Measurements from ENCODE around the gene SNAP23. TPM values are rescaled to one million over a fixed set of nuclear protein-coding genes. Genes with fewer than 3 reads are reported as not detected.
A peak's percentile ranks its signal among the peaks of the same experiment; 100 is the strongest.
"Not testable (repeated sequence)": the region's sequence is repeated elsewhere in the genome, so short reads cannot be mapped to it uniquely, and the experiment has no call there.

SNAP23 gene
- total RNA-seq, 2 experiments from 2014 or later, result 50.7 to 63.1 TPM

- H3K36me3 Mint-ChIP-seq (ENCODE audit: low read depth), result peaks cover 30% of the 10 kb centered on the region
Observed at GRCh38 chr15:42549741-42550392, 54.4 kb downstream of the SNAP23 start.

DNA sequence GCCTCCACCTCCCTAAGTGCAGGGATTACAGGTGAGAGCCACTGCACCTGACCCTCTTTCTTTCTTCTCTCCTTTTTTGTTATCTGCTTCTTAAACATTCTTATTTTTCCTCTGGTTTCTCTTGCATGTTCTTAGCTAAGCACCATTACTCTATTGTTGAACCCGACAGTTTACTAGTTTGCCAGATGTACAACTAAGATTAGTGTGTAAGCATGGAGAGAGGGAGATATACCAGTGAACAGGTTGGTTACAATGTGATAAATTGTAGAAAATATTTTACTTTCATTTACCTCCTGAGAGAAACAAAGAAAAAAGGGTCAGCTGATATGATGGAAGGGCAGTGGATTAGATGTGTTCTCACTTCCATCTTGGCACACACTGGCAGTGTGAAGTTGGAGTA, 58.1 kb downstream of the SNAP23 start:
- ChIA-PET CTCF (interaction anchor here (1.0 kb wide), 2 partner anchors 8 to 22 kb away, joined by 4 to 6 read pairs; partner anchors contain the start of gene STARD9), POLR2A (interaction anchor here (0.6 kb wide), 1 partner anchor 68 kb away, joined by 3 read pairs; no protein-coding TSS in a partner anchor)
- Mint-ChIP-seq H3K4me3 (no peak overlapping the region), H3K27ac (peak overlapping the region; percentile 50), H3K36me3 (ENCODE audit: low read depth) (peaks cover 15% of the 10 kb centered on the region), H3K4me1 (peaks cover 37% of the 10 kb centered on the region), H3K27me3 (no peaks in the 10 kb centered on the region), H3K9me3 (no peaks in the 10 kb centered on the region)
- DNase-seq, result no peak

More at GRCh38 chr15:42549741-42550392, 54.4 kb downstream of the SNAP23 start:
- no peak for DNase-seq
- H3K27ac Mint-ChIP-seq, result peak overlapping the region; percentile 98
- H3K9me3 Mint-ChIP-seq, result no peaks in the 10 kb centered on the region
- H3K4me1 Mint-ChIP-seq, result peaks cover 65% of the 10 kb centered on the region
- no peaks in the 10 kb centered on the region for H3K27me3 Mint-ChIP-seq
- CTCF ChIA-PET, result interaction anchor here (0.7 to 1.6 kb wide), 2 partner anchors 15 to 139 kb away, joined by 3 to 5 read pairs; no protein-coding TSS in a partner anchor
- peak overlapping the region; percentile 95 for H3K4me3 Mint-ChIP-seq
- POLR2A ChIA-PET, result no interaction called here

DNA sequence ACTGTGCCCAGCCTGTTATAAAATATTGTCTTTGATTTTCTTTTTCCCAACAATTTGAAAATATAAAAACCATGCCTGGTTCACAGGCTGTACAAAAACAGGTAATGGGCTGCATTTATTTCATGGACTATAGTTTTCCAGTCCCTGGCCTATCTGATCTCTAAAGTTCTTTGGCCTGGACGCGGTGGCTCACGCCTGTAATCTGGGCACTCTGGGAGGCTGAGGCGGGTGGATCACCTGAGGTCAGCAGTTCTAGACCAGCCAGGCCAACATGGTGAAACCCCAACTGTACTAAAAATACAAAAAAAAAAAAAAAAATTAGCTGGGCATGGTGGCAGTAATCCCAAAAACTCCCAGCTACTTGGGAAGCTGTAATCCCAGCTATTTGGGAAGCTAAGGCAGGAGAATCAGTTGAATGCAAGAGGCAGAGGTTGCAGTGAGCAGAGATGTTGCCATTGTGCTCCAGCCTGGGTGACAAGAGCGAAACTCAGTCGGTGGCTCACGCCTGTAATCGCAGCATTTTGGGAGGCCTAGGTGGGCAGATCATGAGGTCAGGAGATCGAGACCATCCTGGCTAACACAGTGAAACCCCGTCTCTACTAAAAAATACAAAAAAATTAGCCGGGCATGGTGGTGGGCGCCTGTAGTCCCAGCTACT, 61.2 kb downstream of the SNAP23 start:
- CTCF ChIA-PET, result interaction anchor here (1.4 to 1.5 kb wide), 2 partner anchors 8 to 25 kb away, joined by 3 to 4 read pairs; no protein-coding TSS in a partner anchor
- H3K27me3 Mint-ChIP-seq, POLR2A ChIA-PET, H3K9me3 Mint-ChIP-seq, DNase-seq, H3K27ac Mint-ChIP-seq, H3K4me3 Mint-ChIP-seq: not testable (repeated sequence)
- Mint-ChIP-seq H3K36me3 (ENCODE audit: low read depth) (peaks cover 30% of the 10 kb centered on the region), H3K4me1 (peaks cover 23% of the 10 kb centered on the region)

DNA sequence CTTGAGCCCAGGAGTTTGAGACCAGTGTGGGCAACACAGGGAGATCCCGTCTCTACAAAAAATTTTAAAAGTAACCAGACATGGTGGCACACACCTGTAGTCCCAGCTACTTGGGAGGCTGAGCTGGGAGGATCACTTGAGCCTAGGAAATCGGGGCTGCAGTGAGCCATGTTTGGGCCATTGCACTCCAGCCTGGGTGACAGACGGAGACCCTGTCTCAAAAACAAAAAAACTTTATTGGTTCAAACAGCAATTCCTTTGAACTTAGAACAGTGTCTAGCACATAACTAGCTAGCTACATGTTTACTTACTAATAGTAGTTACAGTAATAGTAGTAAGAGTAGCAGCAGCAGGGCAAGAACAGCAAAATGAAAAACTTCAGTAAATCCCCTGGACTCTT, 63.3 kb downstream of the SNAP23 start:
- ChIA-PET POLR2A (interaction anchor here (0.5 kb wide), 1 partner anchor 54 kb away, joined by 3 read pairs; no protein-coding TSS in a partner anchor), CTCF (interaction anchor here (0.6 kb wide), 2 partner anchors 35 to 458 kb away, joined by 3 read pairs; no protein-coding TSS in a partner anchor)
- Mint-ChIP-seq H3K27me3 (no peaks in the 10 kb centered on the region), H3K27ac (peak overlapping the region; percentile 2), H3K4me3 (no peak overlapping the region), H3K4me1 (peaks cover 11% of the 10 kb centered on the region), H3K36me3 (ENCODE audit: low read depth) (peaks cover 27% of the 10 kb centered on the region), H3K9me3 (no peaks in the 10 kb centered on the region)
- DNase-seq, result no peak

GRCh38 chr15:42575188-42576039, 80.0 kb downstream of the SNAP23 start, which contains the start of gene STARD9:
TSS of gene STARD9 (plus strand) at chr15:42575606. CDS start at chr15:42575716, 110 bp downstream.
- Mint-ChIP-seq H3K27ac (peak within 1 kb of the TSS; percentile 92), H3K4me3 (peak within 1 kb of the TSS; percentile 89), H3K36me3 (ENCODE audit: low read depth) (peaks cover 5% of the 10 kb centered on the region), H3K27me3 (peaks cover 30% of the 10 kb centered on the region), H3K4me1 (peaks cover 40% of the 10 kb centered on the region), H3K9me3 (no peaks in the 10 kb centered on the region)
- ChIA-PET CTCF (interaction anchor here (0.6 to 1.2 kb wide), 4 partner anchors 10 to 33 kb away, joined by 3 to 4 read pairs (median 4); no protein-coding TSS in a partner anchor), POLR2A (interaction anchor here (0.6 kb wide), 1 partner anchor 40 kb away, joined by 3 read pairs; no protein-coding TSS in a partner anchor)
- peak; percentile 95 for DNase-seq

DNA sequence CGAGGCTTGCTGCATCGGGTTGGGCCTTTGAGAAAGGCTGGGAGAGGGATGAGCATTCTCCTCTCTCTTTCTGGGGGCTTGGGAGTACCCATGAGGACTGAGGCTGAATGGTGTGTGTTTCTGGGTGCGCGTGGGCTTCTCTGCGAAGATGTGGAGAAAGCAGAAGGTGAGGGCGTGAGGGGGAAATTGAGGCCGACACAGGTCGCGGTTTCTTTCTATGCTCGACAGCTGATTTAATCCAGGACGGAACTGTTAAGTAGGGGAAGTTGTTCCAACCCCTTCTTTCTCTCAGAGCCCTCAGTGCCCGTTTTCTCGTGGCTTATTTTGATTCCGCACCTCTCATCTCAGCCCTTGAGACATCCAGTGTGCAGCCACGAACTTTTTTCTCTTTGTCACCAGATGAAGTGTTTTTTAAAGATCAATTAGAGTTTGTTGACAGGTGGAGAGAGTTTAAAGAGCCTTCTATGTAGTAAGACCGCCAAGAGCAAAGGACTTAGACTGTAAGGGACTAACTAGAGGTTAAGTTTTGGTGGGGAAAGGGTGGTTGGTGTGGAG, 80.7 kb downstream of the SNAP23 start:
- Mint-ChIP-seq H3K4me3 (peak overlapping the region; percentile 89), H3K4me1 (peaks cover 45% of the 10 kb centered on the region), H3K27me3 (peaks cover 30% of the 10 kb centered on the region), H3K36me3 (ENCODE audit: low read depth) (peaks cover 5% of the 10 kb centered on the region), H3K9me3 (no peaks in the 10 kb centered on the region), H3K27ac (peak overlapping the region; percentile 92)
- ChIA-PET POLR2A (no interaction called here), CTCF (interaction anchor here (0.6 to 1.2 kb wide), 4 partner anchors 21 to 32 kb away, joined by 3 to 4 read pairs (median 4); no protein-coding TSS in a partner anchor)
- DNase-seq, result no peak

GRCh38 chr15:42576776-42577175, 81.3 kb downstream of the SNAP23 start:
- H3K4me1 Mint-ChIP-seq, result peaks cover 52% of the 10 kb centered on the region
- H3K36me3 Mint-ChIP-seq (ENCODE audit: low read depth), result peaks cover 5% of the 10 kb centered on the region
- POLR2A ChIA-PET, result interaction anchor here (0.6 kb wide), 1 partner anchor 315 kb away, joined by 3 read pairs; no protein-coding TSS in a partner anchor
- H3K27ac Mint-ChIP-seq, result no peak overlapping the region
- peaks cover 30% of the 10 kb centered on the region for H3K27me3 Mint-ChIP-seq
- CTCF ChIA-PET, result interaction anchor here (0.9 kb wide), 1 partner anchor 28 kb away, joined by 3 read pairs; no protein-coding TSS in a partner anchor
- peak overlapping the region; percentile 89 for H3K4me3 Mint-ChIP-seq
- H3K9me3 Mint-ChIP-seq, result no peaks in the 10 kb centered on the region
- DNase-seq, result no peak

- DNase-seq, result no peak
- Mint-ChIP-seq H3K9me3 (no peaks in the 10 kb centered on the region), H3K4me3 (peak overlapping the region; percentile 40), H3K27ac (peak overlapping the region; percentile 28), H3K4me1 (peaks cover 60% of the 10 kb centered on the region), H3K36me3 (ENCODE audit: low read depth) (peaks cover 5% of the 10 kb centered on the region), H3K27me3 (peaks cover 30% of the 10 kb centered on the region)
- ChIA-PET CTCF (interaction anchor here (0.6 to 0.9 kb wide), 3 partner anchors 28 to 155 kb away, joined by 3 read pairs; no protein-coding TSS in a partner anchor), POLR2A (no interaction called here)
Observed at GRCh38 chr15:42577514-42578031, 82.1 kb downstream of the SNAP23 start.

- Mint-ChIP-seq H3K4me1 (peaks cover 64% of the 10 kb centered on the region), H3K36me3 (ENCODE audit: low read depth) (peaks cover 5% of the 10 kb centered on the region), H3K9me3 (no peaks in the 10 kb centered on the region), H3K27me3 (peaks cover 30% of the 10 kb centered on the region), H3K27ac (no peak overlapping the region), H3K4me3 (no peak overlapping the region)
- ChIA-PET CTCF (interaction anchor here (1.1 to 1.3 kb wide), 2 partner anchors 21 to 68 kb away, joined by 3 to 4 read pairs; no protein-coding TSS in a partner anchor), POLR2A (no interaction called here)
- DNase-seq, result no peak
Observed at GRCh38 chr15:42578984-42579537, 83.6 kb downstream of the SNAP23 start.

DNA sequence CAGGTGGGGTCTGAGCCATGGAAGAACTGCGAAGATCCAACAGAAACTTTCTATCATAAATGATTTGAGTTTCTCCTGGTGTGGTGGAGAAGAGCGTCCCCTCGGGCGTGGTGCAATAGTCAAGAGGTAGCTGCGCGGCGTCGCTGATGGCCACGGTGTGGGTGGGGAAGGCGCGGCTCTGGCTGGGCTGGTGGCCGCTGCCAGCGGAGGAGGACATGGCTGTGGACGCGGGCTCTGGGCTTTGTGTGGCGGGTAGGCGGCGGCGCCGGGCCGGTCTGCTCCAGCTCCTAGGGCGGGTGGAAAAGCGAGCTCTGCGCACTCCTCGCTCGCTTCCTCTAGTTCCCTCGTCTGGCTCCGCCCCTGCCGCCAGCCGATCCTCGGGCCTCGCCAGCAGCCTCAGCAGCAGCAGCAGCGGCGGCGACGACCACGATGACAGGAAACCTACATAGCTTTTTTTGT, 85.9 kb downstream of the SNAP23 start:
- H3K4me1 Mint-ChIP-seq, result peaks cover 52% of the 10 kb centered on the region
- H3K9me3 Mint-ChIP-seq, result no peaks in the 10 kb centered on the region
- POLR2A ChIA-PET, result interaction anchor here (1.0 kb wide), 1 partner anchor 24 kb away, joined by 4 read pairs; no protein-coding TSS in a partner anchor
- peaks cover 29% of the 10 kb centered on the region for H3K27me3 Mint-ChIP-seq
- DNase-seq, result peak; percentile 86
- H3K27ac Mint-ChIP-seq, result peak overlapping the region; percentile 91
- H3K4me3 Mint-ChIP-seq, result peak overlapping the region; percentile 79
- CTCF ChIA-PET, result interaction anchor here (1.3 to 2.1 kb wide), 5 partner anchors 17 to 51 kb away, joined by 3 to 4 read pairs (median 3); no protein-coding TSS in a partner anchor
- H3K36me3 Mint-ChIP-seq (ENCODE audit: low read depth), result peaks cover 8% of the 10 kb centered on the region
